Stomach (tissue), 9 donors: ENCODE results near the gene PDCL2. TPM values are rescaled to one million over a fixed set of nuclear protein-coding genes. Genes with fewer than 3 reads are reported as not detected.

Experiments
- DNase-seq, 2 donors: peaks; one replicate each; pipeline versions ENCODE4 v3.0.0 to v3.0.0-alpha.2; 2013 to 2019
- H3K27ac ChIP-seq, 5 donors: fragments of 200-600 bp in 4 of 5; sonication (generic) in 4 of 5; one replicate each; pipeline ENCODE4 v1.5.1; 2013 to 2019; ENCODE audit warnings: mild to moderate bottlenecking in 1 of 5, moderate library complexity in 1 of 5
- H3K27me3 ChIP-seq, 3 donors: fragments of 200-600 bp; sonication (generic); one replicate each; pipeline ENCODE4 v1.5.1; 2017 to 2019; ENCODE audit warnings: mixed run types in 1 of 3
- H3K36me3 ChIP-seq, 4 donors: fragments of 200-600 bp; sonication (generic); 1 replicate in 3 of 4; 2 replicates in 1 of 4; pipeline ENCODE4 v1.5.1; 2016 to 2019
- H3K4me1 ChIP-seq, 4 donors: fragments of 200-600 bp; sonication (generic); one replicate each; pipeline ENCODE4 v1.5.1; 2016 to 2019
- H3K4me3 ChIP-seq, 4 donors: fragments of 200-600 bp; sonication (generic) in 3 of 4; one replicate each; pipeline ENCODE4 v1.5.1; 2016 to 2019; ENCODE audit warnings: mild to moderate bottlenecking in 1 of 4
- H3K9me3 ChIP-seq, 4 donors: fragments of 200-600 bp; sonication (generic); one replicate each; pipeline ENCODE4 v1.5.1; 2016 to 2019
- CTCF ChIP-seq, 7 experiments: fragments of 450-650 bp in 4 of 7; fragments of 200-600 bp in 3 of 7; sonication (generic) in 3 of 7; IDR thresholded peaks; one replicate each; pipeline ENCODE4 v1.5.1; 2016 to 2019; ENCODE audit warnings: antibody characterized with exemption in 7 of 7, control low read depth in 2 of 7, mild to moderate bottlenecking in 1 of 7
- EP300 ChIP-seq: sonication (generic); formaldehyde crosslinking; IDR thresholded peaks from one replicate; pipeline ENCODE4 v1.6.1; 2017; ENCODE audit warnings: antibody characterized with exemption
- POLR2A ChIP-seq, 4 donors: fragments of 450-650 bp; IDR thresholded peaks; one replicate each; pipeline ENCODE4 v1.6.1; 2016; ENCODE audit warnings: antibody characterized with exemption in 4 of 4, control low read depth in 2 of 4, mild to moderate bottlenecking in 1 of 4, moderate library complexity in 1 of 4
- POLR2AphosphoS5 ChIP-seq, 3 donors: sonication (generic); formaldehyde crosslinking; IDR thresholded peaks; one replicate each; pipeline ENCODE4 v1.6.1; 2016; ENCODE audit warnings: antibody characterized with exemption in 3 of 3
- WGBS, 5 donors: extraction: QIAGEN DNeasy Blood & Tissue Kit in 3 of 5; methylation state at CpG; one replicate each; pipeline versions ENCODE4 v1.1.5 to v1.1.7; 2013 to 2018; 5-methylcytosine and 5-hydroxymethylcytosine counted together
- intact Hi-C: fragments of 100-400 bp; cut with DNase I; formaldehyde crosslinking; loops from one replicate; pipeline ENCODE4 v1.15.1; 2023; ENCODE audit warnings: low total_unique reads
- polyA plus RNA-seq, 3 donors: library from polyadenylated mRNA; stranded (reverse); fragments of 200-250 nt; gene quantifications; one replicate each; pipeline ENCODE4 v1.2.3, GENCODE V29; 2013
- total RNA-seq, 5 donors: library from RNA; depleted of rRNA; stranded (reverse); fragments of >200 nt; gene quantifications; one replicate each; pipeline versions ENCODE4 v1.1.0 to v1.2.3, GENCODE V29; 2014 to 2016
- donor health status: healthy with polysubstance abuse.
- donor health status: Bipolar disorder and iron deficiency.
- donor health status: healthy.

PDCL2 gene
- total and polyA plus RNA-seq, 8 donors: 0.45 TPM; not detected in 7

- intact Hi-C loops: no loop called here
- no peaks in the 10 kb centered on the region for H3K27me3 ChIP-seq
- H3K4me1 ChIP-seq: no peaks in the 10 kb centered on the region
- no peaks in the 10 kb centered on the region for H3K36me3 ChIP-seq
- H3K9me3 ChIP-seq: no peaks in the 10 kb centered on the region
- no peak for TF ChIP-seq CTCF (IDR thresholded peaks at IDR 0.05)
- no peak for TF ChIP-seq POLR2A (IDR thresholded peaks at IDR 0.05)
- no peak for TF ChIP-seq POLR2AphosphoS5 (IDR thresholded peaks at IDR 0.05)
- no peak for TF ChIP-seq EP300
- DNase-seq: no peak
- no peak overlapping the region for H3K27ac ChIP-seq
- WGBS, 5 donors: 89 to 93% (median 92%) methylated on average over 3 of the region's 3 CpGs
- no peak overlapping the region for H3K4me3 ChIP-seq
Measured at GRCh38 chr4:55612341-55612740, 20.3 kb upstream of the PDCL2 start.

GRCh38 chr4:55611358-55612059 lies 19.5 kb upstream of the PDCL2 start:
- TF ChIP-seq POLR2AphosphoS5 (IDR thresholded peaks at IDR 0.05): no peak
- TF ChIP-seq EP300: no peak
- TF ChIP-seq POLR2A (IDR thresholded peaks at IDR 0.05): no peak
- TF ChIP-seq CTCF (IDR thresholded peaks at IDR 0.05): no peak
- Histone ChIP-seq H3K4me3 (no peak overlapping the region), H3K9me3 (no peaks in the 10 kb centered on the region), H3K36me3 (no peaks in the 10 kb centered on the region), H3K27me3 (no peaks in the 10 kb centered on the region), H3K27ac (no peak overlapping the region), H3K4me1 (no peaks in the 10 kb centered on the region)
- DNase-seq: no peak
- 83 to 90% (median 88%) methylated on average over 3 of the region's 3 CpGs for WGBS, 5 donors
- intact Hi-C loops: no loop called here

GRCh38 chr4:55610381-55610780 lies 18.3 kb upstream of the PDCL2 start:
- intact Hi-C loops: no loop called here
- no peak for DNase-seq
- no peaks in the 10 kb centered on the region for H3K27me3 ChIP-seq
- WGBS, 5 donors: 85 to 100% (median 95%) methylated on average over 2 of the region's 2 CpGs
- H3K9me3 ChIP-seq: no peaks in the 10 kb centered on the region
- H3K36me3 ChIP-seq: no peaks in the 10 kb centered on the region
- no peaks in the 10 kb centered on the region for H3K4me1 ChIP-seq
- no peak for TF ChIP-seq POLR2A (IDR thresholded peaks at IDR 0.05)
- no peak for TF ChIP-seq EP300
- TF ChIP-seq CTCF (IDR thresholded peaks at IDR 0.05): no peak
- TF ChIP-seq POLR2AphosphoS5 (IDR thresholded peaks at IDR 0.05): no peak
- no peak overlapping the region for H3K27ac ChIP-seq
- no peak overlapping the region for H3K4me3 ChIP-seq

GRCh38 chr4:55609393-55609866 lies 17.4 kb upstream of the PDCL2 start:
- intact Hi-C loops: no loop called here
- Histone ChIP-seq H3K9me3 (no peaks in the 10 kb centered on the region), H3K4me1 (no peaks in the 10 kb centered on the region), H3K4me3 (no peak overlapping the region), H3K36me3 (no peaks in the 10 kb centered on the region), H3K27ac (no peak overlapping the region), H3K27me3 (no peaks in the 10 kb centered on the region)
- TF ChIP-seq CTCF (IDR thresholded peaks at IDR 0.05) (no peak), EP300 (no peak), POLR2A (IDR thresholded peaks at IDR 0.05) (no peak), POLR2AphosphoS5 (IDR thresholded peaks at IDR 0.05) (no peak)
- WGBS, 5 donors: 47 to 58% (median 51%) methylated on average over 6 of the region's 6 CpGs
- DNase-seq: peak in 1 of 2 donors; percentile 51
